ENCODE results near the gene BACH2.

GRCh38 chr6:89972025-89972381, 324.6 kb downstream of the BACH2 start:
- TF ChIP-seq CTCF (IDR thresholded peaks at IDR 0.05 in 4 of 5, conservative IDR thresholded peaks at IDR 0.05 in 1 of 5) (no peak), POLR2A (IDR thresholded peaks at IDR 0.05) (no peak)
